Panc1 (cell line): Measurements from ENCODE around the gene SLC15A1. TPM values are rescaled to one million over a fixed set of nuclear protein-coding genes. Genes with fewer than 3 reads are reported as not detected.

ENCODE experiments used
- ATAC-seq: fragments of 200-7000 bp; cut with Tn5 transposase; 2 replicates; pipeline ENCODE4 v1.9.1; 2020; ENCODE audit warnings: mild to moderate bottlenecking, moderate library complexity
- BruUV-seq: library from RNA; stranded (reverse); fragments of 400-500 nt; replicated peaks from 2 replicates; lab custom pipeline; 2021; lab: Mats Ljungman, UMichigan
- CTCF ChIA-PET: fragments of 300-600 bp; sonication (Branson Sonifier 250); formaldehyde crosslinking; loops from one replicate; lab custom pipeline; 2022; ENCODE audit warnings: antibody characterized with exemption; lab: Charles Lee
- POLR2A ChIA-PET: fragments of 300-600 bp; sonication (Branson Sonifier 250); formaldehyde crosslinking; loops from one replicate; lab custom pipeline; 2022; ENCODE audit warnings: antibody characterized with exemption; lab: Charles Lee
- DNase-seq: peaks from one replicate; pipeline ENCODE4 v3.0.0-alpha.2; 2010; ENCODE audit warnings: low read depth, low spot score
- H3K27ac ChIP-seq: 2 replicates; pipeline ENCODE4 v1.5.1; 2011; ENCODE audit warnings: mild to moderate bottlenecking, low read length, inconsistent platforms
- H3K27me3 ChIP-seq: fragments of 200-500 bp; sonication (Bioruptor generic); 2 replicates; pipeline ENCODE4 v1.6.0; 2014; ENCODE audit warnings: low read length, inconsistent platforms; ENCODE audit not compliant: control insufficient read depth, insufficient read depth
- H3K36me3 ChIP-seq: fragments of 200-500 bp; sonication (Bioruptor generic); 2 replicates; pipeline ENCODE4 v1.5.1; 2014; ENCODE audit warnings: inconsistent platforms, mild to moderate bottlenecking, low read length, moderate library complexity; ENCODE audit not compliant: control insufficient read depth, insufficient read depth
- H3K4me1 ChIP-seq: 2 replicates; pipeline ENCODE4 v1.5.1; 2011; ENCODE audit warnings: inconsistent platforms, mild to moderate bottlenecking, low read length, moderate library complexity; ENCODE audit not compliant: control insufficient read depth, insufficient read depth
- H3K4me3 ChIP-seq, 2 experiments: 2 replicates each; pipeline ENCODE4 v1.5.1; 2011 to 2012; ENCODE audit warnings: low read depth in 2 of 2, low read length in 2 of 2, mild to moderate bottlenecking in 2 of 2, inconsistent platforms in 1 of 2, moderate library complexity in 1 of 2
- H3K9me3 ChIP-seq: fragments of 200-500 bp; sonication (Bioruptor generic); 2 replicates; pipeline ENCODE4 v1.5.1; 2014; ENCODE audit warnings: low read depth, mild to moderate bottlenecking, inconsistent platforms, low read length, moderate library complexity; ENCODE audit not compliant: control insufficient read depth, insufficient read depth
- CTCF ChIP-seq: fragments of 450-650 bp; IDR thresholded peaks from 2 replicates; pipeline ENCODE4 v1.5.1; 2017; ENCODE audit warnings: mild to moderate bottlenecking
- POLR2AphosphoS5 ChIP-seq: IDR thresholded peaks from 2 replicates; pipeline ENCODE4 v1.6.1; 2012; ENCODE audit warnings: mild to moderate bottlenecking, low read depth, low read length, moderate library complexity
- SIN3A ChIP-seq: IDR thresholded peaks from 2 replicates; pipeline ENCODE4 v1.6.1; 2012; ENCODE audit warnings: low read depth, mild to moderate bottlenecking, low read length, moderate library complexity, borderline replicate concordance; ENCODE audit not compliant: insufficient read depth
- TCF7L2 ChIP-seq: IDR thresholded peaks from 2 replicates; pipeline ENCODE4 v1.6.1; 2011; ENCODE audit warnings: mild to moderate bottlenecking, low read depth, low read length, inconsistent platforms
- in situ Hi-C: cut with HindIII; loops from 2 replicates; pipeline ENCODE4 v1.10.0; 2016; ENCODE audit warnings: low sequenced_read_pairs, low pct_unique_long_range_greater_than_20kb
- intact Hi-C: fragments of 100-400 bp; cut with micrococcal nuclease; formaldehyde crosslinking; loops from one replicate; pipeline ENCODE4 v1.10.0; 2022; ENCODE audit not compliant: unreplicated experiment
- total RNA-seq: library from RNA; stranded (reverse); gene quantifications from one replicate; pipeline ENCODE4 v1.2.1, GENCODE V29; 2021; ENCODE audit not compliant: unreplicated experiment
- TF ChIP-seq, protein P1 (sequence below), 2 experiments: IDR thresholded peaks; 2 replicates each; pipeline ENCODE4 v1.6.1; 2011 to 2012; ENCODE audit warnings: low read depth in 2 of 2, control low read depth in 1 of 2, low read length in 1 of 2, mild to moderate bottlenecking in 1 of 2, moderate library complexity in 1 of 2; ENCODE audit not compliant: insufficient read depth in 1 of 2

Gene SLC15A1
- total RNA-seq, 1 experiment from 2014 or later, result 0.18 TPM

DNA sequence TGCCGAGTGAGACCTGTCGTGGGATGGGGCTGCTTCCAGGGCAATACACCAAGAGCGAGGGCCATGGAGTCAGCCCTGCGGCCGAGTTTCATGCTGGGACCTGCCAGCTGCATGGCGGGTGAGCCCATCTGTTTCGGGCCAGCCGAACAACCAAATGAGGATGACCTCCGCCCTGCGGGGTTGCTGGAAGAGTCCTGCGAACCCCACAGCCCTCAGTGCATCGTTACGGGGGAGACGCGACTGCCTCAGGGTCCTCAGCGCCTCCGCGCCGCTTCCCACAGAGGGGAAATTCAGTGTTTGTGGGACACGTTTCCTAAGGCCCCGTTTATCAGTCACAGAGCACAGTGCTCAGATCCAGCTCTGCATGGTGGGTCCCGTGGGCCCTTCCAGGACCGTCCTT lies 22.0 kb downstream of the SLC15A1 start:
- Histone ChIP-seq H3K36me3 (no peaks in the 10 kb centered on the region), H3K9me3 (no peaks in the 10 kb centered on the region), H3K27me3 (no peaks in the 10 kb centered on the region), H3K4me1 (no peaks in the 10 kb centered on the region), H3K27ac (no peak overlapping the region), H3K4me3 (no peak overlapping the region)
- no peak for ATAC-seq
- in situ Hi-C loops (no loop called here), intact Hi-C loops (no loop called here)
- TF ChIP-seq SIN3A (no peak), POLR2AphosphoS5 (no peak), CTCF (no peak), TCF7L2 (no peak)
- TF ChIP-seq, protein P1, sequence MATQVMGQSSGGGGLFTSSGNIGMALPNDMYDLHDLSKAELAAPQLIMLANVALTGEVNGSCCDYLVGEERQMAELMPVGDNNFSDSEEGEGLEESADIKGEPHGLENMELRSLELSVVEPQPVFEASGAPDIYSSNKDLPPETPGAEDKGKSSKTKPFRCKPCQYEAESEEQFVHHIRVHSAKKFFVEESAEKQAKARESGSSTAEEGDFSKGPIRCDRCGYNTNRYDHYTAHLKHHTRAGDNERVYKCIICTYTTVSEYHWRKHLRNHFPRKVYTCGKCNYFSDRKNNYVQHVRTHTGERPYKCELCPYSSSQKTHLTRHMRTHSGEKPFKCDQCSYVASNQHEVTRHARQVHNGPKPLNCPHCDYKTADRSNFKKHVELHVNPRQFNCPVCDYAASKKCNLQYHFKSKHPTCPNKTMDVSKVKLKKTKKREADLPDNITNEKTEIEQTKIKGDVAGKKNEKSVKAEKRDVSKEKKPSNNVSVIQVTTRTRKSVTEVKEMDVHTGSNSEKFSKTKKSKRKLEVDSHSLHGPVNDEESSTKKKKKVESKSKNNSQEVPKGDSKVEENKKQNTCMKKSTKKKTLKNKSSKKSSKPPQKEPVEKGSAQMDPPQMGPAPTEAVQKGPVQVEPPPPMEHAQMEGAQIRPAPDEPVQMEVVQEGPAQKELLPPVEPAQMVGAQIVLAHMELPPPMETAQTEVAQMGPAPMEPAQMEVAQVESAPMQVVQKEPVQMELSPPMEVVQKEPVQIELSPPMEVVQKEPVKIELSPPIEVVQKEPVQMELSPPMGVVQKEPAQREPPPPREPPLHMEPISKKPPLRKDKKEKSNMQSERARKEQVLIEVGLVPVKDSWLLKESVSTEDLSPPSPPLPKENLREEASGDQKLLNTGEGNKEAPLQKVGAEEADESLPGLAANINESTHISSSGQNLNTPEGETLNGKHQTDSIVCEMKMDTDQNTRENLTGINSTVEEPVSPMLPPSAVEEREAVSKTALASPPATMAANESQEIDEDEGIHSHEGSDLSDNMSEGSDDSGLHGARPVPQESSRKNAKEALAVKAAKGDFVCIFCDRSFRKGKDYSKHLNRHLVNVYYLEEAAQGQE (IDR thresholded peaks at IDR 0.05; ENCODE audit: insufficient read depth in 1 of 2, low read depth in 2 of 2, low read length in 1 of 2), result no peak
- POLR2A ChIA-PET, result no interaction called here
- no peak for DNase-seq
- BruUV-seq, result no TSS peak
- CTCF ChIA-PET, result no interaction called here

- DNase-seq, result no peak
- no TSS peak for BruUV-seq
- no peaks in the 10 kb centered on the region for H3K36me3 ChIP-seq
- H3K4me3 ChIP-seq, result no peak overlapping the region
- no peak for TF ChIP-seq TCF7L2
- TF ChIP-seq, protein P1 (IDR thresholded peaks at IDR 0.05; ENCODE audit: insufficient read depth in 1 of 2, low read depth in 2 of 2, low read length in 1 of 2), result no peak
- no peak for TF ChIP-seq CTCF
- no peak for TF ChIP-seq SIN3A
- no peak for TF ChIP-seq POLR2AphosphoS5
- no peak overlapping the region for H3K27ac ChIP-seq
- no peaks in the 10 kb centered on the region for H3K27me3 ChIP-seq
- H3K4me1 ChIP-seq, result no peaks in the 10 kb centered on the region
- in situ Hi-C loops (no loop called here), intact Hi-C loops (no loop called here)
- ChIA-PET POLR2A (no interaction called here), CTCF (no interaction called here)
- no peaks in the 10 kb centered on the region for H3K9me3 ChIP-seq
- ATAC-seq, result no peak
Measured at GRCh38 chr13:98729658-98730057, 22.8 kb downstream of the SLC15A1 start.
